IPS DF 4.7 (cell line): ENCODE results near the gene USP30.
A peak's percentile ranks its signal among the peaks of the same experiment; 100 is the strongest.
"Not testable (repeated sequence)": the region's sequence is repeated elsewhere in the genome, so short reads cannot be mapped to it uniquely, and the experiment has no call there.

Experiments
- DNase-seq: peaks from one replicate; pipeline ENCODE4 v3.0.0-alpha.2; 2013; ENCODE audit warnings: low spot score; ENCODE audit errors: extremely low read depth

Gene USP30, protein sequence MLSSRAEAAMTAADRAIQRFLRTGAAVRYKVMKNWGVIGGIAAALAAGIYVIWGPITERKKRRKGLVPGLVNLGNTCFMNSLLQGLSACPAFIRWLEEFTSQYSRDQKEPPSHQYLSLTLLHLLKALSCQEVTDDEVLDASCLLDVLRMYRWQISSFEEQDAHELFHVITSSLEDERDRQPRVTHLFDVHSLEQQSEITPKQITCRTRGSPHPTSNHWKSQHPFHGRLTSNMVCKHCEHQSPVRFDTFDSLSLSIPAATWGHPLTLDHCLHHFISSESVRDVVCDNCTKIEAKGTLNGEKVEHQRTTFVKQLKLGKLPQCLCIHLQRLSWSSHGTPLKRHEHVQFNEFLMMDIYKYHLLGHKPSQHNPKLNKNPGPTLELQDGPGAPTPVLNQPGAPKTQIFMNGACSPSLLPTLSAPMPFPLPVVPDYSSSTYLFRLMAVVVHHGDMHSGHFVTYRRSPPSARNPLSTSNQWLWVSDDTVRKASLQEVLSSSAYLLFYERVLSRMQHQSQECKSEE

GRCh38 chr12:109052414-109053323 lies at the start of gene USP30:
TSS of gene USP30 (plus strand) at chr12:109052576. CDS start at chr12:109052679, 103 bp downstream.
- DNase-seq: peak; percentile 62

DNA sequence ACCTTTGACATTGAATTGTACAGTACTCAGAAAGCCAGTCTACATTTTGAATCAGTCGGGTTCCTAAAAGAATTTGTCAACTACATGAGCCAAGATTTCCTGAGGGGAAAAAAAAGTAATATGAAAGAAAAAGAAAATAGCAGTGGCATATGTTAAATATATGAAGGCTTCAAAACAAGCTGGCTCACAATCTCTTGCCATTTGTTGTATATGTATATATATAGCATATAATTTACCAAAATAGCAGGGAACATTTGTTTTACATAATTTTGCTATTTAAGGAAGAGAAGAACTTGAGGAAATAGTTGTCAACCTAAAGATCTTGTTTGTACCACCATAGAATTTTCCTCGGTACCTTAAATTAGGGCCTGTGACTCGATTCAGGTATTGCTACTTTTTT lies 48.4 kb upstream of the USP30 start:
- no peak for DNase-seq

DNA sequence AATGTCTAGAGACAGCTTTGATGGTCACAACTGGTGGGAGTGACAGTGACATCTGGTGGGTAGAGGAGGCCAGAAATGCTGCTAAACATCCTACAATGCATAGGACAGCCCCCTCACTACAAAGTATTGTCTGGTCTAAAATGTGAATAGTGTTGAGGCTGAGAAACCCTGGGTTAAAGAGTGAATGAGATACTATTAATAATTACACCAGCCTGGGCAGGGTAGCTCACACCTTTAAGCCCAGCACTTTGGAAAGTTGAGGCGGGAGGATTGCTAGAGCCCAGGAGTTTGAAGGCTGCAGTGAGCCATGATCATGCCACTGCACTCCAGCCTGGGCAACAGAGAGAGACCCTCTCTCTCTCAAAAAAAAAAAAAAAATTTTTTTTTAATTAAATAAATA lies 42.6 kb upstream of the USP30 start:
- DNase-seq: no peak

DNA sequence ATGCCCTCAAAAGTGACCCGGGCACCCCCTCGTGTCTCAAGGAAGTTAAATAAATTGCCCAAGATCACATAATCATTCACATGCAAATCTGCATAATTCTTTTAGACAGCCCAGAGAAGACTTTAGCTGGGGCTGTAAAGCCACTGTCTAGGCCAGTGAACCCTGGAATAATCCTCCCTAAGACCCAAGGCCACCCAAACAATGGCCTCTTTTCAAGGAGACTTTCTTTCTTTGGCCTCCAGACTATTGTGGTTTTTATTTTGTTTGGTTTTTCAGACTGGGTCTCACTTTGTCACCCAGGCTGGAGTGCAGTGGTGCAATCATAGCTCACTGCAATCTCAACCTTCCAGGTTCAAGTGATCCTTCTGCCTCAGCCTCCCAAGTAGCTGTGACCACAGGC lies 42.1 kb upstream of the USP30 start:
- DNase-seq: no peak

DNA sequence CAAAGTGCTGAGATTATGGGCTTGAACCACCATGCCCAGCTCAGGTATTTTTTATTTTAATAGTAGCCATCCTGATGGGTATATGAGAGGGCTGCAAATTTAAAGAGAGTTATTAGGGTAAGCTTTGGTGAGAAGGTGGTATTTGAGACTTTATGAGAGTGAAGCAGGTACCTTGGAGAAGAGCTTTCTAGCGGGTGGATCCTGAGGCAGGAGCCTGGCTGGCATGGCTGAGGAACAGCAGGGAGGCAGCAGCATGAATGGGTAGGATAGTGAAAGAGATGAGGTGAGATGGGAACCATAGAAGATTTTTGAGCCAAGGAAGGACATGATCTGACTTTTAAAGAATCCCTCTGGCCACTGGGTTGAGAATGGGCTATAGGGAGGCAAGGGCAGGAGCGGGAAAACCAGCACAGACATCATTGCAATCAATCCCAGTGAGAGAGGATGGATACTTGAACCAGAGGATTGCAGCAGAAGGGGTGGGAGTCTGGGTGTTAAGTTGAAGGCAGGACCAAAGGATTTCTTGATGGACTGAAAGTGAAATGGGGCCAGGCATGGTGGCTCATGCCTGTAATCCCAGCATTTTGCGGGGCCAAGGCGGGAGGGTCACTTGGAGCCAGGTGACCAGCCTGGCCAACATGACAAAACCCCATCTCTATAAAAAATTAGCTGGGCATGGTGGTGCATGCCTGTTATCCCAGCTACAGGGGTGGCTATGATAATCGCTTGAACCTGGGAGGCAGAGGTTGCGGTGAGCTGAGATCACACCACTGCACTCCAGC lies 37.2 kb upstream of the USP30 start:
- DNase-seq: no peak

GRCh38 chr12:109016016-109016415 lies 36.4 kb upstream of the USP30 start:
- no peak for DNase-seq

- DNase-seq: no peak
These were observed 35.4 kb upstream of the USP30 start for GRCh38 chr12:109016978-109017377.

DNA sequence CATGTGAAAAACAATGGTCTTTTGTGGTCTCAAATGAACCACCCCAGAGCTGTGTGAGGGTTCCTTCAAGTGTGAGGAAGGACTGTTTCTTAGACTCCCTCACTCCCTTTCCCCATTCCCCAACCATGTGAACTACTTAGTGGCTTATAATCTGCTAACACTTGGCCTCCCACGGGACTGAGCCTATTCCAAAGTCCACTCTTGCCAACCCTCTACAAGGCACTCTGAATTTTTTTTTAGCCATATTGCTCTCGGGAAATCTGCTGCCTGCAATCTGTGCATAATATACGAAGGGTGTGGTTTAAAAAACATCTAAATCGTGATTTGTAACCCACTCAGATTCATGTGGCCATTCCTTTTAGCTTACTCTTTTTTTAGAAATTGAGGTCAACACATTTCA lies 34.1 kb upstream of the USP30 start:
- no peak for DNase-seq

GRCh38 chr12:109020146-109020795 lies 32.1 kb upstream of the USP30 start:
- no peak for DNase-seq

DNA sequence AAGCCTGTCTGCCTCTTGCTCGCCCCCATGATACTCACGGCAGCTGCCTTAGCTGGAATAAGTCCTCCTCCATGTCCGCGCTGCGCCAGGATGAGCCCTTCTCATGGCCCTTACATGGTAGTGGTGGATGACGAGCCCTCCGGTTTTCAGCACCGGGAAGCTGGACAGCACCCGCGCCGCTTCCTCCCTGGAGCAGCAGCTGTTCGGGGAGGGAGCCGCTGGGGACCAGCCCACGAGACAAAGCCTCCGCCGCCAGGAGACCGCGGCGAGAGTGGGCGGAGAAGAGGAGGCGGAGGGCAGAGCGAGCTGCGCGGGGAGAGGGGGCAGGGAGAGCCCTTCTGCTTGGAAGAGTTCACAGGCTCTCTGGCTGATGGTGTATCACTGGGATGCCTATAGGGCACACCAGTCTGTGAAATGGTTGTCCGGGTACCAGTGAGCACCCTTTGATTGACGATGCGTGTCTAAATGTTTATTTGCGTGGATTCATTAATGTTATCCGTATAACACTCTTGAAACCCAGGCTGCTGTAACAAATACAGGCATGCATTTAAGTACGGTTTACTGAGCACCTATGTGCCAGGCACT lies 31.5 kb upstream of the USP30 start, which contains the start of gene SVOP:
Gene SVOP (minus strand): TSS at position 273 of the 585 bp plus-strand sequence. CDS start 200 bp downstream, at position 73.
- peak; percentile 74 for DNase-seq

- no peak for DNase-seq
These were observed 24.6 kb upstream of the USP30 start for GRCh38 chr12:109027767-109028166.

GRCh38 chr12:109028624-109029023 lies 23.8 kb upstream of the USP30 start:
- DNase-seq: not testable (repeated sequence)

- DNase-seq: no peak
These were observed 23.0 kb upstream of the USP30 start for GRCh38 chr12:109029411-109029810.

DNA sequence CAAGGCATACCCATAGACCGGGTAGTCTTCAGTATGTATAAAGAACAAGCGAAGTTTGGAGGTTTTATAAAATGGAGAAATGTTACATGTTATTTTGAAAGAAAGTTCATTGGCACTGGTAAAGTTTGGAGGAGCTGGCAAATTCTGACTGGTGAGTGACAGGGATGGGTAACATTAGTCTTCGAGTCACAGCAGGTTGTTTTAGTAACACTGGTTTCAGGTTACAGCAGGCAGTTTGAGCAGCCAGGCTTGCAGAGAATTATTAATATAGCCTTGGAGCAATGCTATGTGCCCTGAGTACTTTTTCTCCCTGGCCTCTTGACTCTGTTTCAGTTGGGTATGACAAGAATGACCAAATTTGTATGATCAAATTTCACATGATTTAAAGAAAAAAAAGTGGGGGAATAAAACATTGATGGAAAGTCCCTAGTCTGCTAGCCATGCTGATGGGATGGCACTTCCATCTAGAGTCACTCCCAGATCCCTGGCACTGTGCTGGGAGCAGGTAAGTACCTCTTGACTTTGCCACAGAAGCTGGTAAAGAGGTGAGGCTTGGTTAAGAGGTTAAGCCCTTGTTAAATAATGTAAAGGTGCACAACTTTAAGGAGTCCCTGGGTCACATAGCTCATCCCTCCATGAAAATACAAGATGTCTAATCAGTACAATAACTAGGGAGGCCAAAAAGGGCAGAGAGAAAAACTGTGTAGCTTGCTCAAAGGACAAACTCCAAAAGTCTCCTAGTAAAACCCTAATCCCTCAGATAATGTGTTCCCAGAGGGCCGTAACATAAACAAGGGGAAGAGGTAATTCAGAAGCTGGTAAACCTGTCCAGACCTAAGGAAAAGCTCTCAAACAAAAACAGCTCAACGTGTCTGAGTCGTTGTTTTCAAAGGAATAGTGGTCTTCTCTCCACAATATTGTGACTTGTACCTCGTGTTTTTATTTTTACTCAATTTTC lies 18.9 kb upstream of the USP30 start:
- DNase-seq: no peak

DNA sequence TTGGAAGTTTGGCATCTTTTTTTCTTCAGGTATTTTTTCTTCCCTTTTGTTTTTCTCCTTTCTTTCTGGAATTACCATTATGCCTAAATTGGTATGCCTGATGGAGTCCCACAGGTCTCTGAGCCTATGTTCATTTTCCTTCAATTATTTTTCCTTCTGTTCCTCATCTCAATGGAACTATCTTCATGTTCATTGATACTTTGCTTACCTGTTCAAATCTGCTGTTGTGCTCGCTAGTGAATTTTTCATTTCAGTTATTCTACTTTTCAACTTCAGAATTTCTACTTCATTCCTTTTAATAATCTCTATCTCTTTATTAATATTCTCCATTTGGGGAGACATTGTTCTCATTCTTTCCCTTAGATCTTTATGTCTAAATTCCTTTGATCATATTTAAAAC lies 15.4 kb upstream of the USP30 start:
- DNase-seq: no peak

GRCh38 chr12:109044241-109044640 lies 8.1 kb upstream of the USP30 start:
- DNase-seq: no peak

- DNase-seq: no peak
These were observed 5.1 kb upstream of the USP30 start for GRCh38 chr12:109047081-109047805.

DNA sequence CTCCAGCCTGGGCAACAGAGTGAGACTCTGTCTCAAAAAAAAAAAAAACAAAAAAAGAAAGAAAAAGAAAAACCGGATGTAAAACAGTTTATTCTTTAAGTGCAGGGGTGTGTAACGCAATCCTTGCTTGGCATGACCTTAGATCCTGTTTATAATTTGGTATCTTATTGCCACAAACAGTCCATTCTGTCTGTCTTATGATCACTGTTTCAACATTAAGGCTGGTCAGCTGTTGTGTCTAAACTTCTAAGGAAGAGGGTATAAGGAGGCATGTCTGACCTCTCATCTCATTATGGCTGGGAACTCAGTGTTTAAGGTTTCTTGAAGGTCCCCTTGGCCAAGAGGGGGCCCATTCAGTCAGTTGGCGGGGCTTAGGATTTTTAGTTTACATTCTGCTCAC lies 3.7 kb upstream of the USP30 start:
- not testable (repeated sequence) for DNase-seq
